ENCODE results near the gene CDH15.

- no peak for TF ChIP-seq CTCF (IDR thresholded peaks at IDR 0.05; ENCODE audit: insufficient read depth, low read depth, low read length)
- no peak for TF ChIP-seq EZH2 (IDR thresholded peaks at IDR 0.05; ENCODE audit: insufficient read depth, low read length)
These were observed 1.8 kb downstream of the CDH15 start for GRCh38 chr16:89173174-89173921.

Measured in astrocyte (in vitro differentiated cells and primary cell).